Measurements from ENCODE around the gene XRCC5.

Gene XRCC5

GRCh38 chr2:216229277-216229914, 120.2 kb downstream of the XRCC5 start:
- no peak for DNase-seq (ENCODE audit: extremely low read depth, insufficient read length)
- no peak overlapping the region for H3K4me3 ChIP-seq (replicated peaks; ENCODE audit: low read depth, low read length)
- H3K36me3 ChIP-seq (ENCODE audit: control insufficient read depth, insufficient read depth, low read length), result no peaks in the 10 kb centered on the region
- no peak for TF ChIP-seq CTCF (IDR thresholded peaks at IDR 0.05; ENCODE audit: insufficient read depth, low read length, poor library complexity, severe bottlenecking)
- no peaks in the 10 kb centered on the region for H3K27me3 ChIP-seq (replicated peaks; ENCODE audit: control insufficient read depth, insufficient read depth, low read length)

DNA sequence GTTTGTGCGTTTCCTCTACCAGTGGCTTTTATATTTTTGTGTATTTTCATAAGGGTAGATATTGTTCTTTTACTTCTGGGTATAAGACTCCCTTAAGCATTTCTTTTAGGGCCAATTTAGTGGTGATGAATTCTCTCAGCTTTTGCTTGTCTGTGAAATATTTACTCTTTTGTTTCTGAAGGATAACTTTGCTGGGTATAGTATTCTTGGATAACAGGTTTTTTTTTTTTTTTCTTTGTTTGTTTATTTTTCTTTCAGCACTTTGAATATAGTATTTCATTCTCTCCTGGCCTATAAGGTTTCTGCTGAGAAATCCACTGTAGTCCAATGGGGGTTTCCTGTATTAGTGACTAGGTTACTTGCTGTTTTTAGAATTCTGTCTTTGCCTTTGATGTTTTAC, 122.7 kb downstream of the XRCC5 start:
- DNase-seq (ENCODE audit: extremely low read depth, insufficient read length), result no peak
- no peak for TF ChIP-seq CTCF (IDR thresholded peaks at IDR 0.05; ENCODE audit: insufficient read depth, low read length, poor library complexity, severe bottlenecking)
- H3K36me3 ChIP-seq (ENCODE audit: control insufficient read depth, insufficient read depth, low read length), result no peaks in the 10 kb centered on the region
- no peak overlapping the region for H3K4me3 ChIP-seq (replicated peaks; ENCODE audit: low read depth, low read length)
- no peaks in the 10 kb centered on the region for H3K27me3 ChIP-seq (replicated peaks; ENCODE audit: control insufficient read depth, insufficient read depth, low read length)

DNA sequence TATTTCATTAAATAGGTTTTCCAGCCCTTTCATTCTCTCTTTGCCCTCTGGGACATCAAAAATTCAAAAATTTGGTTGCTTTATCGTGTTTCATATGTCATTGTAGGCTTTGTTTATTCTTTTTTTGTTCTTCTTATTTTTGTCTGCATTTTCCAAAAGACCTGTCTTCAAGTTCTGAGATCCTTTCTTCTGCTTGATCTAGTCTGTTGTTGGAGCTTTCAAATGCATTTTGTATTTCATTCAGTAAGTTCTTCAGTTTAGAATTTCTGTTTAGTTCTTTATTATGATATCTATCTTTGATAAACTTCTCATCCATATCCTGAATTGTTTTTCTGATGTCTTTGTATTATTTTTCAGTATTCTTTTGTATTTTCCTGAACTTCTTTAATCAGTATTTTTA, 123.6 kb downstream of the XRCC5 start:
- TF ChIP-seq CTCF (IDR thresholded peaks at IDR 0.05; ENCODE audit: insufficient read depth, low read length, poor library complexity, severe bottlenecking), result no peak
- Histone ChIP-seq H3K27me3 (replicated peaks; ENCODE audit: control insufficient read depth, insufficient read depth, low read length) (no peaks in the 10 kb centered on the region), H3K36me3 (ENCODE audit: control insufficient read depth, insufficient read depth, low read length) (no peaks in the 10 kb centered on the region), H3K4me3 (replicated peaks; ENCODE audit: low read depth, low read length) (no peak overlapping the region)
- no peak for DNase-seq (ENCODE audit: extremely low read depth, insufficient read length)

DNA sequence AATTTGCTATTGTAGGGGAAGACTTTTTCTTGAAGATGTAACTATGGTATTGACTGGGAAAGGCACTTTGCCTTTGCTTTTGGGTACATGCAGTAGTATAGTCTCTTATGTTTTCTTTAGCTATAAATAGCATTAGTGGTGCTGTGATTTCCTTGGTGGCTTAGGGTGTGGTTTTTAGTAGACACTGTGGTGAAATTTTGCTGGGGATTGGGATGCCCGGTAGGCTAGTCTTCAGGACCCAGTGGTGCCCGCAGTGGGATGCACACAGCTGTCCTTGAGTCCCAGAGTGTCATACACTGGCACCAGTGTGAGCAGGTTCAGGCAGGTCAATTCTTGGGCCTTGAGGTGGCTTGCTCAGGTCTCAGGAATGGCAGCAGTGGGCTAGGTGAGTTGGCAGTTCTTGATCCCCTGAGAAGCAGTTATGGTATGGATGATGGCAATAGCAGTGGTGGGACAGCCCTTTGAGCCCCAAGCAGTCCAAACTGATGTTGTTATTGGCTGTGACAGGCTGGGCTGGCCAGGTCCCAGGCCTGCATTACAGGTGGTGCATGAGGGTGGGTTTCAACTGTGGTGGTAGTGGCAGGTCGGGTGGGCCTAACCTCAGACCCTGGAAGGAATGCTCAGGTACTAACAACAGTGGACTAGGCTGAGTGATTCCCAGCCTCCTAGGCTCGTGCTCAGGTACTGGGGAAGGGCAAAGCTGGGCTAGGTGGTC, 124.3 kb downstream of the XRCC5 start:
- H3K27me3 ChIP-seq (replicated peaks; ENCODE audit: control insufficient read depth, insufficient read depth, low read length), result no peaks in the 10 kb centered on the region
- H3K4me3 ChIP-seq (replicated peaks; ENCODE audit: low read depth, low read length), result no peak overlapping the region
- no peak for DNase-seq (ENCODE audit: extremely low read depth, insufficient read length)
- H3K36me3 ChIP-seq (ENCODE audit: control insufficient read depth, insufficient read depth, low read length), result no peaks in the 10 kb centered on the region
- TF ChIP-seq CTCF (IDR thresholded peaks at IDR 0.05; ENCODE audit: insufficient read depth, low read length, poor library complexity, severe bottlenecking), result no peak

DNA sequence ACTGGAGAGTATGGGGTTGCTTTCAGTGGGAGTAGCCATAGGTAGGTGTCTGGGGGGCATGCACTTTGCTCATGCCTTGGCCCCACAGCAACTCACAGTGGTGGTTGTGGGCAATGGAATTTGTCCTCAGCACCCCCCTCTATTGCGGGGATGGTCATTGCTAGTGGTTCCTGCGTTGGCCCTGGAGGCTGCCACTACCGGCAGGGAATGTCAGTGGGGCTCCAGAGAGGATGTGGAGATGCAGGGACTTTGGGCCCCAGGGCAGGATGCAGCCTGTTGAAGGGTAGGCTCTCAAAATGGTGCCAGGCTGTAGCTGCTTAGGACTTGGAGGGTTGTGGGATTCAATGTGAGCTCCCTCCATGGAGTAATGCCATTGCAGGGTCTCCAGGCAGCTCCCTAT, 125.0 kb downstream of the XRCC5 start:
- no peak for DNase-seq (ENCODE audit: extremely low read depth, insufficient read length)
- Histone ChIP-seq H3K36me3 (ENCODE audit: control insufficient read depth, insufficient read depth, low read length) (no peaks in the 10 kb centered on the region), H3K4me3 (replicated peaks; ENCODE audit: low read depth, low read length) (no peak overlapping the region), H3K27me3 (replicated peaks; ENCODE audit: control insufficient read depth, insufficient read depth, low read length) (no peaks in the 10 kb centered on the region)
- no peak for TF ChIP-seq CTCF (IDR thresholded peaks at IDR 0.05; ENCODE audit: insufficient read depth, low read length, poor library complexity, severe bottlenecking)

Data from GM06990 (cell line).